ENCODE data around the gene ABCC4.
A peak's percentile ranks its signal among the peaks of the same experiment; 100 is the strongest.

ABCC4 gene

DNA sequence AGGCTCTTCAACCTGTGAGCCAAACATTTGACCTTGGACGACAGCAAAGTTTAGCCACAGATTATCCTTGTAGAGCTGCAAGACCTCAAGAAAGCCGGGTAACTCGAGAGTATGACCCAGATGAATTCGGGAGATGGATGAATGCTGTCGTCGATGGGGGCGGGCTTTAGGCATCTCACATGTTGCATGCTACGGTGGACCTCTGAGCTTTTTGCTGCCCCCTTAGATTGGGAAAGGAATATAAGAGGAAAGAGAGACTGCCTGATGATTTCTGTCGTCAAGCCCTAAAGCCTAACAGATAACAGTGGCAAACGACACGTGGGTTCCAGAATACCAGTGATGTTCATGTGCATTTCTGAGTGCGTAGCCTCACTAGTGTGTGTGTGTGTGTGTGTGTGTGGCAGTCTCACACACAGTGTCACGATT lies 730 bp upstream of the ABCC4 start:
- TF ChIP-seq, protein P1, sequence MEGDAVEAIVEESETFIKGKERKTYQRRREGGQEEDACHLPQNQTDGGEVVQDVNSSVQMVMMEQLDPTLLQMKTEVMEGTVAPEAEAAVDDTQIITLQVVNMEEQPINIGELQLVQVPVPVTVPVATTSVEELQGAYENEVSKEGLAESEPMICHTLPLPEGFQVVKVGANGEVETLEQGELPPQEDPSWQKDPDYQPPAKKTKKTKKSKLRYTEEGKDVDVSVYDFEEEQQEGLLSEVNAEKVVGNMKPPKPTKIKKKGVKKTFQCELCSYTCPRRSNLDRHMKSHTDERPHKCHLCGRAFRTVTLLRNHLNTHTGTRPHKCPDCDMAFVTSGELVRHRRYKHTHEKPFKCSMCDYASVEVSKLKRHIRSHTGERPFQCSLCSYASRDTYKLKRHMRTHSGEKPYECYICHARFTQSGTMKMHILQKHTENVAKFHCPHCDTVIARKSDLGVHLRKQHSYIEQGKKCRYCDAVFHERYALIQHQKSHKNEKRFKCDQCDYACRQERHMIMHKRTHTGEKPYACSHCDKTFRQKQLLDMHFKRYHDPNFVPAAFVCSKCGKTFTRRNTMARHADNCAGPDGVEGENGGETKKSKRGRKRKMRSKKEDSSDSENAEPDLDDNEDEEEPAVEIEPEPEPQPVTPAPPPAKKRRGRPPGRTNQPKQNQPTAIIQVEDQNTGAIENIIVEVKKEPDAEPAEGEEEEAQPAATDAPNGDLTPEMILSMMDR (IDR thresholded peaks at IDR 0.05; ENCODE audit: control insufficient read depth, insufficient read depth, low read depth, low read length, missing control alignments), result no peak
- no peak for DNase-seq (ENCODE audit: low read depth)
- H3K4me3 ChIP-seq (ENCODE audit: control insufficient read depth, low read depth, low read length), result peak overlapping the region; percentile 70

DNA sequence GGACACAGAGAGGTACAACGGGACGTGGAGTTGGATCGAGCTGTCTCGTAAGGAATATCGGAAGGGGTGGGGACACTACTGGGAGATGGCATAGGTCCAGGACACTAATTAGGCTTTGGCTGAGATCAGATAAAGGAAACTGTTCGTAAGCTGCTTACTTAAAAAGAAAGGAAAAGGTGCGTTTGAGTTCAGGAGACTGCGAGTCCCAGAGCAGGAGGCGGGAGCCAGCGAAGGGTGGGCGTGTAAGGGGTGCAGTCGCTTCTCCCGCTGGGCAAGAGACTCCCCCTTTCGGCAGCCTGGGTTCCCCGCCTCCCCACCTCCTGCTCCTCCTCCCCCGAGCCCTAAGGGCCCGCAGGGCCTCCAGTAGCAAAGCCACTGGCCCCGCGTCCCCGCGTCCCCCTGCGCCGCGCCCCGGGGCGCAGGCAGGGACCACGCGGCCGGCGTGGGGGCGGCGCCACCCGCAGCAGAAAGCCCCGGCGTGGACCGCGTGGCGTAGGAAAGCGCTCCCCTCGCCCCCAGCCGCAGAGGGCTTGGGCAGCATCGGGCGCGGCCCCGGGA lies 547 bp downstream of the ABCC4 start:
- TF ChIP-seq, protein P1 (IDR thresholded peaks at IDR 0.05; ENCODE audit: control insufficient read depth, insufficient read depth, low read depth, low read length, missing control alignments), result peak; percentile 39
- no peak for DNase-seq (ENCODE audit: low read depth)
- H3K4me3 ChIP-seq (ENCODE audit: control insufficient read depth, low read depth, low read length), result peak overlapping the region; percentile 70

DNA sequence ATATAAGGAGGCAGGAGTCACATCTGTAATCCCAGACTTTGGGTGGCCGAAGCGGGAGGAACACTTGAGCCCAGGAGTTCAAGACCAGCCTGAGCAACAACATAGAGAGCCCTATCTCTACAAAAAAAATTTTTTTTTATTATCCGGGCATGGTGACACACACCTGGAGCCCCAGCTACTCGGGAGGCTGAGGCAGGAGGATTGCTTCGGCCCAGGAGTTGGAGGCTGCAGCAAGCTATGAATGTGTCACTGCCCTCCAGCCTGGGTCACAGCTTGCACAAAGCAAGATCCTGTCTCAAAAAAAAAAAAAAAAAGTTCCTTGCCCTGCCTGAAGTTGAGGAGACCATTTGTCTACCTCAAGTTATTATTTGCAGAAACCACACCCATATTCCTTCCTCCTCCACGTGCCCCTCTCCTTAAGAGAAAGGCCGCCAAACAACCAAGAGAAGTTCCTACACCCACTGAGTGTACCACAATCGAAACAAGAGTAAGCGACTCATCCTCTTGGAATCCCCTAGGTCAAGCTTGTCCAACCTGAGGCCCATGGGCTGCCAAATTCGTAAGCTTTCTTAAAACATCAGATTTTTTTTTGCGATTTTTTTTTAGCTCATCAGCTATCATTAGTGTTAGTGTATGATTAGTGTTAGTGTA lies 2.2 kb downstream of the ABCC4 start:
- TF ChIP-seq, protein P1 (IDR thresholded peaks at IDR 0.05; ENCODE audit: control insufficient read depth, insufficient read depth, low read depth, low read length, missing control alignments), result no peak
- DNase-seq (ENCODE audit: low read depth), result no peak
- no peak overlapping the region for H3K4me3 ChIP-seq (ENCODE audit: control insufficient read depth, low read depth, low read length)

DNA sequence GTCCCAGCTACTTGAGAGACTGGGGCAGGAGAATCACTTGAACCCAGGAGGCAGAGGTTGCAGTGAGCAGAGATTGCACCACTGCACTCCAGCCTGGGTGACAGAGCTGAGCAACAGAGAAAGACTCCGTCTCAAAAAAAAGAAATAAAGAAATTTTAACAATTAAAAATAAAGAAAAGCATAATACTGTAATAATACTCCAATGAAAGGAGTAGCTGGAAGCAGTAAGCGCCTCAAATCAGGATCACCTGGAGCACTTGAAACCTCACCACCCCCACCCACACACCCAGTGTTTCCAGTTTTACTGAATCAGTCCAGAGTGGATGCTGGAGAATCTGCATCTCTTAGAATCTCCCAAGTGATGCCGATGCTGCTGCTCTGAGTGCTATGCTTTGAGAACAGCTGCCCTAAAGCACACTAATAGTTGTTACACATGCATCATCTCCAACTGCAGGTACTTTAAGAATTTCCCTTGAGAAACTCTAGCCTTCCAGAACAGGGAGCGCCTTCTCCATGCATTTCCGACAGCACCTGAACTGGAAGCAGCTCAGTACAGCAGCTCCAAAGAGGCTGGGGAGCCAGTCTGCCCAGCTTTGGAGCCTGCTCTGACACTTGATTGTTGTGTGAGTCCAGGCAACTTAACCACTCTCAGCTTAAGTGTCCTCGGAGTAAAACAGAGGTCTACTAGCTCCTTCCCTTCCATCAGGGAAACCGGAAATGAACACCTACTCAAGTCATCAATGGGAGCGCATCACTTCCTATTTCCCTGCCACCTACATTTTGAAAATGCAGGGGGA lies 2.9 kb downstream of the ABCC4 start:
- DNase-seq (ENCODE audit: low read depth), result no peak
- TF ChIP-seq, protein P1 (IDR thresholded peaks at IDR 0.05; ENCODE audit: control insufficient read depth, insufficient read depth, low read depth, low read length, missing control alignments), result no peak

DNA sequence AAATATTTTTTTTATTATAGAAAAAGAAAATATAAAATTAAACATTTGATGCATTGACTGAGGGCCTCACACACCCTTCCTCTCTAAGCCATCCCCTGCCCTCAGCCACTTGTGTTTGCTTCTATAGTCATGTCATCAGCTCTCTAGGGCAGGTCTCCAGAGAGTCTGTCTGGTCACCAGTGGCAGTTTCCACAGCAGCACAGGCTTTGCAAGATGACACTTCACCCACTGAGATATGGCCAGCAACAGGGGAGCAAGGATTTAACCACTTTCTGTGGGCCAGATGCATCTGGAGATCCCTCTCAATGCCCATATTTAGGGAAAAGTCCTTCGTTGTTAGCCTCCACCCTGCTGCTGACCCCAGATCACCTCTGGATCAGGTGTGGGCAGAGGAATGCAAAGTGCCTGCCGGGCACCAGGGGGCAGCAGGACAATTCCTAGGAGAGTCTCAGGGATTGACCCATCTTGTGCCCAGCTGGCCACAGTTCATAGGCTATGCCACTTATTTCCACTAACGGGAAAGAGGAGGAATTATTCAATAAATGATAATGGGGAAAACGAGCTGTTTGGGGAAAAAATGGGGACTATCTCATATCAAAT lies 4.8 kb downstream of the ABCC4 start:
- H3K4me3 ChIP-seq (ENCODE audit: control insufficient read depth, low read depth, low read length), result no peak overlapping the region
- TF ChIP-seq, protein P1 (IDR thresholded peaks at IDR 0.05; ENCODE audit: control insufficient read depth, insufficient read depth, low read depth, low read length, missing control alignments), result peak; percentile 66
- no peak for DNase-seq (ENCODE audit: low read depth)

More for the DNA sequence above, 2.9 kb downstream of the ABCC4 start:
- H3K4me3 ChIP-seq (ENCODE audit: control insufficient read depth, low read depth, low read length), result no peak overlapping the region

DNA sequence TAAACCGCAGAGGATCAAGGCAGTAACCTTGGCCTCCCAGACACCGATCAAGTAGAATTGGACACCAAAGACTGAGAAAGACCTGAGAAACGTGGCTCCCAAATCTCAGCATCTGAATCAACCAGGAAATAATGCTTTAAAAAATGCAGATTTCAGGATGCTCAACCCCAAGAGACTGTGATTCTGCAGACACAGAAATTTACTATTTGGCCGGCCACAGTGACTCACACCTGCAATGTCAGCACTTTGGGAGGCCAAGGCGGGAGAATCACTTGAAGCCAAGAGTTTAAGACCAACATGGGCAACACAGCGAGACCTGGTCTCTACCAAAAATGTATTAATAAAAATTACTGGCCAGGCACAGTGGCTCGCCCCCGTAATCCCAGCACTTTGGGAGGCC lies 6.2 kb downstream of the ABCC4 start:
- TF ChIP-seq, protein P1 (IDR thresholded peaks at IDR 0.05; ENCODE audit: control insufficient read depth, insufficient read depth, low read depth, low read length, missing control alignments), result no peak
- no peak for DNase-seq (ENCODE audit: low read depth)
- H3K4me3 ChIP-seq (ENCODE audit: control insufficient read depth, low read depth, low read length), result no peak overlapping the region

All from AG09309 (cell line).